ENCODE data around the gene ZNF280C. TPM values are rescaled to one million over a fixed set of nuclear protein-coding genes. Genes with fewer than 3 reads are reported as not detected.

The ZNF280C gene
- total and polyA plus RNA-seq, 12 donors, result 0.39 to 2.4 (median 1.6) TPM

GRCh38 chrX:130159776-130160175, 108.9 kb downstream of the ZNF280C start:
- peaks cover 0 to 34% (median 7%) of the 10 kb centered on the region in 9 donors for H3K4me1 ChIP-seq
- ATAC-seq, result no peak
- no peaks in the 10 kb centered on the region for H3K9me3 ChIP-seq
- WGBS, 2 donors, result 90% methylated on average over 4 of the region's 4 CpGs
- no peak overlapping the region for H3K4me3 ChIP-seq
- intact Hi-C loops (cut with DNase I), result loop anchor here in 1 of 10 donors (5.0 kb wide), 1 partner anchor 32 kb away; no protein-coding TSS in a partner anchor
- TF ChIP-seq, protein P1, sequence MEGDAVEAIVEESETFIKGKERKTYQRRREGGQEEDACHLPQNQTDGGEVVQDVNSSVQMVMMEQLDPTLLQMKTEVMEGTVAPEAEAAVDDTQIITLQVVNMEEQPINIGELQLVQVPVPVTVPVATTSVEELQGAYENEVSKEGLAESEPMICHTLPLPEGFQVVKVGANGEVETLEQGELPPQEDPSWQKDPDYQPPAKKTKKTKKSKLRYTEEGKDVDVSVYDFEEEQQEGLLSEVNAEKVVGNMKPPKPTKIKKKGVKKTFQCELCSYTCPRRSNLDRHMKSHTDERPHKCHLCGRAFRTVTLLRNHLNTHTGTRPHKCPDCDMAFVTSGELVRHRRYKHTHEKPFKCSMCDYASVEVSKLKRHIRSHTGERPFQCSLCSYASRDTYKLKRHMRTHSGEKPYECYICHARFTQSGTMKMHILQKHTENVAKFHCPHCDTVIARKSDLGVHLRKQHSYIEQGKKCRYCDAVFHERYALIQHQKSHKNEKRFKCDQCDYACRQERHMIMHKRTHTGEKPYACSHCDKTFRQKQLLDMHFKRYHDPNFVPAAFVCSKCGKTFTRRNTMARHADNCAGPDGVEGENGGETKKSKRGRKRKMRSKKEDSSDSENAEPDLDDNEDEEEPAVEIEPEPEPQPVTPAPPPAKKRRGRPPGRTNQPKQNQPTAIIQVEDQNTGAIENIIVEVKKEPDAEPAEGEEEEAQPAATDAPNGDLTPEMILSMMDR (IDR thresholded peaks at IDR 0.05), result no peak
- DNase-seq, result no peak
- no peak overlapping the region for H3K27ac ChIP-seq
- peaks cover 0 to 10% (median 0%) of the 10 kb centered on the region in 9 donors for H3K36me3 ChIP-seq
- peaks cover 0 to 3% (median 0%) of the 10 kb centered on the region in 7 donors for H3K27me3 ChIP-seq

- TF ChIP-seq, protein P1 (IDR thresholded peaks at IDR 0.05), result no peak
- intact Hi-C loops (cut with DNase I), result no loop called here
Observed at GRCh38 chrX:130158311-130158710, 110.4 kb downstream of the ZNF280C start.

DNA sequence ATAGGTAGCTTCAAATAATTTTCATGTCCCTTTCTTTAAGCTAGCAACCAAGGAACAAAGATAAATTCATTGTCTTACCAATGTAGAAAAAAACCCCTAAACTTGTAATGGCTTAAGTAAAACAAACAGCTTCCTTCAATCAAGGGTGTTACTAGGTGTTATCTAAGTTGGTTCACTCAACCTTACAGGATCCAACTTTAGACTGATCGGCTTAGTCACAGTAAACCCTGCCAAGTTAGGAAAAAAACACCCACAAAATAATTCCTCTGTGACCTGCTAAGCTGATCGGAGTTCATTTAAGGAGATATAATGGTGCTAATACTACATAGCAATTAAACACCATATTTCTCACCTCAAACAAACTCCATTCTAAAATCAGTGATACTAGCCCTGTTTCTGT, 113.1 kb downstream of the ZNF280C start:
- H3K27ac ChIP-seq, result no peak overlapping the region
- H3K36me3 ChIP-seq, result peaks cover 0 to 17% (median 0%) of the 10 kb centered on the region in 9 donors
- ATAC-seq (peak in 4 of 8 donors; percentile 46 to 70 (median 62)), DNase-seq (no peak)
- H3K4me1 ChIP-seq, result peaks cover 0 to 12% (median 2%) of the 10 kb centered on the region in 9 donors
- no peaks in the 10 kb centered on the region for H3K9me3 ChIP-seq
- TF ChIP-seq, protein P1 (IDR thresholded peaks at IDR 0.05), result no peak
- H3K27me3 ChIP-seq, result peaks cover 0 to 11% (median 0%) of the 10 kb centered on the region in 7 donors
- intact Hi-C loops (cut with DNase I), result no loop called here
- H3K4me3 ChIP-seq, result no peak overlapping the region
- WGBS, 2 donors, result 28 to 34% methylated on average over 2 of the region's 2 CpGs

More at GRCh38 chrX:130158311-130158710, 110.4 kb downstream of the ZNF280C start:
- ATAC-seq, result no peak
- peaks cover 0 to 19% (median 2%) of the 10 kb centered on the region in 9 donors for H3K4me1 ChIP-seq
- H3K4me3 ChIP-seq, result no peak overlapping the region
- H3K9me3 ChIP-seq, result no peaks in the 10 kb centered on the region
- peaks cover 0 to 3% (median 0%) of the 10 kb centered on the region in 7 donors for H3K27me3 ChIP-seq
- WGBS, 2 donors, result 63 to 94% methylated on average over 2 of the region's 2 CpGs
- H3K36me3 ChIP-seq, result peaks cover 0 to 17% (median 0%) of the 10 kb centered on the region in 9 donors
- no peak overlapping the region for H3K27ac ChIP-seq
- DNase-seq, result no peak

Other genes with a start within 250 kb of the ZNF280C start
- 1 to 10 TPM; 1.8 to 8.6 (median 2.7) TPM for gene ELF4, start 158.4 kb downstream of the ZNF280C start, total RNA-seq
- gene ELF4, start 158.4 kb downstream of the ZNF280C start, polyA plus RNA-seq, result 1 to 10 TPM; 1.8 to 4.1 TPM
- gene AIFM1, start 103.1 kb downstream of the ZNF280C start, total RNA-seq, result 100 to 1,000 TPM in 9 of 10 donors, 10 to 100 TPM in 1; 93.8 to 165 (median 142) TPM
- gene AIFM1, start 103.1 kb downstream of the ZNF280C start, polyA plus RNA-seq, result 100 to 1,000 TPM in 1 of 2 donors, 10 to 100 TPM in 1; 99.4 to 114 TPM
- 1 to 10 TPM in 8 of 10 donors, under 1 TPM in 2; 0.32 to 4.6 (median 1.6) TPM for gene RAB33A, start 96.9 kb downstream of the ZNF280C start, total RNA-seq
- gene RAB33A, start 96.9 kb downstream of the ZNF280C start, polyA plus RNA-seq, result 1 to 10 TPM in 1 of 2 donors, under 1 TPM in 1; 0.22 to 3.6 TPM
- gene SLC25A14, start 71.0 kb upstream of the ZNF280C start, total RNA-seq, result 1 to 10 TPM; 4.1 to 8.0 (median 6.5) TPM
- 1 to 10 TPM; 9.4 to 9.9 TPM for gene SLC25A14, start 71.0 kb upstream of the ZNF280C start, polyA plus RNA-seq
- gene GPR119, start 116.8 kb upstream of the ZNF280C start, total RNA-seq, result not detected
- gene GPR119, start 116.8 kb upstream of the ZNF280C start, polyA plus RNA-seq, result not detected
- gene RBMX2, start 133.1 kb upstream of the ZNF280C start, total RNA-seq, result 10 to 100 TPM in 7 of 10 donors, 1 to 10 TPM in 3; 8.3 to 14.1 (median 10.3) TPM
- gene RBMX2, start 133.1 kb upstream of the ZNF280C start, polyA plus RNA-seq, result 10 to 100 TPM; 11.1 to 24.0 TPM